HT1080 (cell line): ENCODE results near the gene NRDE2. TPM values are rescaled to one million over a fixed set of nuclear protein-coding genes. Genes with fewer than 3 reads are reported as not detected.

Experiments
- total RNA-seq: library from RNA; depleted of rRNA; stranded (reverse); fragments of >200 nt; shearing (Covaris generic); gene quantifications from 2 replicates; pipeline ENCODE4 v1.2.3, GENCODE V29; 2014; rRNA removed

NRDE2 gene
- total RNA-seq, 1 experiment from 2014 or later, result 16.4 TPM

Other genes starting within 250 kb of the NRDE2 start
- gene PSMC1, start 75.4 kb downstream of the NRDE2 start, total RNA-seq, result 347 and 425 TPM in 2 replicates
- 285 and 648 TPM in 2 replicates for gene CALM1, start 65.1 kb upstream of the NRDE2 start, total RNA-seq